NCI-H510A (cell line): Measurements from ENCODE around the gene RPS6KC1.
"Not testable (repeated sequence)": the region's sequence is repeated elsewhere in the genome, so short reads cannot be mapped to it uniquely, and the experiment has no call there.

Experiments
- DNase-seq: peaks from one replicate; lab custom pipeline; 2025; lab: John Stamatoyannopoulos, UW

Gene RPS6KC1, protein sequence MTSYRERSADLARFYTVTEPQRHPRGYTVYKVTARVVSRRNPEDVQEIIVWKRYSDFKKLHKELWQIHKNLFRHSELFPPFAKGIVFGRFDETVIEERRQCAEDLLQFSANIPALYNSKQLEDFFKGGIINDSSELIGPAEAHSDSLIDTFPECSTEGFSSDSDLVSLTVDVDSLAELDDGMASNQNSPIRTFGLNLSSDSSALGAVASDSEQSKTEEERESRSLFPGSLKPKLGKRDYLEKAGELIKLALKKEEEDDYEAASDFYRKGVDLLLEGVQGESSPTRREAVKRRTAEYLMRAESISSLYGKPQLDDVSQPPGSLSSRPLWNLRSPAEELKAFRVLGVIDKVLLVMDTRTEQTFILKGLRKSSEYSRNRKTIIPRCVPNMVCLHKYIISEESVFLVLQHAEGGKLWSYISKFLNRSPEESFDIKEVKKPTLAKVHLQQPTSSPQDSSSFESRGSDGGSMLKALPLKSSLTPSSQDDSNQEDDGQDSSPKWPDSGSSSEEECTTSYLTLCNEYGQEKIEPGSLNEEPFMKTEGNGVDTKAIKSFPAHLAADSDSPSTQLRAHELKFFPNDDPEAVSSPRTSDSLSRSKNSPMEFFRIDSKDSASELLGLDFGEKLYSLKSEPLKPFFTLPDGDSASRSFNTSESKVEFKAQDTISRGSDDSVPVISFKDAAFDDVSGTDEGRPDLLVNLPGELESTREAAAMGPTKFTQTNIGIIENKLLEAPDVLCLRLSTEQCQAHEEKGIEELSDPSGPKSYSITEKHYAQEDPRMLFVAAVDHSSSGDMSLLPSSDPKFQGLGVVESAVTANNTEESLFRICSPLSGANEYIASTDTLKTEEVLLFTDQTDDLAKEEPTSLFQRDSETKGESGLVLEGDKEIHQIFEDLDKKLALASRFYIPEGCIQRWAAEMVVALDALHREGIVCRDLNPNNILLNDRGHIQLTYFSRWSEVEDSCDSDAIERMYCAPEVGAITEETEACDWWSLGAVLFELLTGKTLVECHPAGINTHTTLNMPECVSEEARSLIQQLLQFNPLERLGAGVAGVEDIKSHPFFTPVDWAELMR

DNA sequence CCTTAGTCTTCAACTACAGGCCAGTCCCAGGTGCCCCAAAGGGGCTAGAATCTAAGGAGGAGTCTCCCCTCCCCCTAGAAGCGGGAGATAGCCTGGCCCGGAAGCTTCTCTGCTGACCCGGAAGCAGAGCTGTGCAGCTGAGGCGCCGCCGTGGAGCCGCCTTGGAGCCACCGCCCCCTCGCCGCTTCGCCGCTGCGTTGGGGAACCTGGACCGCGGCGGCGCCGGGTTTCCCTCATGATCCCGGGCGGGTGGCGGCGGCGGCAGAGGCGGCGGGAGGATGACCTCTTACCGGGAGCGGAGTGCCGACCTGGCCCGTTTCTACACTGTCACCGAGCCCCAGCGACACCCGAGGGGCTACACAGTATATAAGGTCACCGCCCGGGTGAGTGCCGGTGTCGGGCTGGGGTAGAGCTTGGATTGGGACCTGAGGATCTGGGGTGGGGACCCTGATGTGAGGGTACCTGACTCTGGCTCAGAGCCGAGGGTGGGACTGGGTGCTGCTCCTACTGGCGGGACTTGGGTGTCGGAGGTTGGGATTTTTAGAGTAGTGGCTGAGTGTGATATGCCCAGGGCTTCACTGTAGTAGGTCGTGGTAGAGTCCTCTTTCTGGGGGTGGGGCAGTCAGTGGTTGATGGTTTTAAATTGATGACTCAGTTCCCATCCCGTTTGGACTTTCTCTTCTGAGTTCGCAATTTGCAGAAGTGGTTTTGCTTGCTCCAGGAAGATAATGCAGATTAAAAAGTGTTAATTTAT is at the start of gene RPS6KC1:
Gene RPS6KC1 (plus strand): TSS at position 115 of the 754 bp plus-strand sequence. CDS start 164 bp downstream, at position 279.
- peak; percentile 80 for DNase-seq

DNA sequence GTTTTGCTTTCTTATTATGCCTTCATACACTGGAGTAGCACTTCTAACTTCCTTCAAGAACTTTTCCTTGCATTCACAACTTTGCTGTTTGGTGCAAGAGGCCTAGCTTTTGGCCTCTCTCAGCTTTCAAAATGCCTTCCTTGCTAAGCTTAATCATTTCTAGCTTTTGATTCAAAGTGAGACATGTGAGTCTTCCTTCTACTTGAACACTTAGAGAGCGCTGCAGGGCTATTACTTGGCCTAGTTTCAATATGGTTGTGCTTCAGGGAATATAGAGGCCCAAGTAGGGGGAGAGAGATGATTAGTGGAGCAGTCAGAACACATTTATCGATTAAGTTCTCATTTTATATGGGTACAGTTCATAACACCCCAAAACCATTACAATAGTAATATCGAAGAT is 47.8 kb upstream of the RPS6KC1 start:
- DNase-seq, result no peak

DNA sequence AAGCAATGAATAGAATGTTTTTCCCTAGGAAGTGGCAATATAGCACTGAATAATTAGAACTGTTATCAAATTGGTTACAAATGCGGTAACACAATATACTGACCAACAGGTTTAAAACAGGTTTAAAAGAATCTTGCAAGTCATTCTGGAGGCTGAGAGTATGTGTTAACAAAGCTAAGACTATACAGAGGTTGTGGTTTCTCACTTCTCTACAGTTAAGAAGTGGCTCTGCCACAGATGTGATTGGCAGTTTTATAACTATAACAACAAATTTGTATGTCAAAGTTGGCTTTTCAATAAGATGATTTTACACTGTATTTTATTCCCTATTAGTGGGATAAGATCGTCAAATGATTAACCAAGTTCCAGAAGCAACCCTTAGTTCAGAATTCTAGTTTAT is 42.5 kb upstream of the RPS6KC1 start:
- DNase-seq, result no peak

DNA sequence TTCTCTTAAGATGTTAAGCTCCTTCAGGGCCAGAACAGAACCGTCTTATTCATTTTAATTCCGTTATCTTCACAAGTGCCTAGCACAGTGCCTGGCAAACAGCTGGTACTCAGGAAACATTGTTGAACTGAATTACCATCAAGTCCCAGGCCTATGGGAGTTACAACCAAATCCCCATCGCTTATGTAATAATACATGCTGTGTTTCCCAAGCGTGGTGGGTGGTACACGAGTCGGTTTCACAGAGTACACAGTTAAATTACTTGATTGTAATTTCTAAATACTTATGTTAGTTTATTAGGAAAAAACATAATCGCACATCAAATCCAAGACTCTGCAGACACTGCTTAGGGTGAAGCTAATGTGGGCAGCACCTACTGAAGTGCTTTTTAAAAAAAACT is 36.4 kb upstream of the RPS6KC1 start:
- DNase-seq, result no peak

DNA sequence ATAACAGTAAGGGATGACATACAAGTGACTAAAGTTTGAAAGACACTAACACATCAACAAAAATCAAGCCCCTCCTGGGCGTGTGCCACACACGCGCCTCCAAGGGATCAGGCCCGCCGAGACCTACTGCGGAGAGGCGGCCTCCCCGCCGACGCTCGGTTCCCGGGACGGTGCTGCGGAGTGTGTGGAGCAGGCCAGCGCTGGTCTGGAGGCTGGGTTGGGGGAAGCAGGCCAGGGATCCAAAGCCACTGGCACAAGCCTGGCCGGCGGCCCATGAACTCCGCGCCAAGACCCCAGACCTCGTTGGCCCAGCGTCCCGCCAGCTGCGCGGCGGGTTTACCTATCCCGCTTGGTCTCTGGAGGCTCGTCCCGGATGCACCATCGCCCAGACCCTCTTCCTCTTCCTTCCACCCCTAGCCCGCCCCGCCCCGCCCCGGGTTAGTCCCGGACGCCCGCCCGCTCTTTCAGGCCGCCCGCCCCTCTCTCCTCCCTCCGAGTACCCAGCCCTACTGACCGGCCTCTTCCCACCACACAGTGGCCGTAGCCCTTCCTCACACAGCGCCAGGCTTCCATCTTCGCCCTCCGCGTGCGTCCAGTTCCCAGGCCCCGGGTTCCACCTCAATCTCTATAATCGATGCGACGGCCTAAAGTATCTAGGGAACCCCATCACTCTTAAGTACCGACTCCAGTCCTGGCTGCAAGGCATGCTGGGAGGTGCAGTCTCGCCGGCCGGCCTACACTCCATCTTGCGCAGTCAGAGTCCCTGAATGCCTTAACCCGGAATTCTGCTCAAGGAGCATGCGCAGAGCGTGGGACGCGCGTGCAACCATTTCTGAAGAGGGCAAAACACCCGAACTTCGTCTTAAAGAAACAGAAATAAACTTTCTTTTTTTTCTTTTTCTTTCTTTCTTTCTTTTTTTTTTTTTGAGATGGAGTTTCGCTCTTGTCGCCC is 35.7 kb upstream of the RPS6KC1 start, which contains the start of gene ANGEL2:
Gene ANGEL2 (minus strand): TSS at position 769 of the 952 bp plus-strand sequence. CDS start 196 bp downstream, at position 573.
- DNase-seq, result peak; percentile 91

DNA sequence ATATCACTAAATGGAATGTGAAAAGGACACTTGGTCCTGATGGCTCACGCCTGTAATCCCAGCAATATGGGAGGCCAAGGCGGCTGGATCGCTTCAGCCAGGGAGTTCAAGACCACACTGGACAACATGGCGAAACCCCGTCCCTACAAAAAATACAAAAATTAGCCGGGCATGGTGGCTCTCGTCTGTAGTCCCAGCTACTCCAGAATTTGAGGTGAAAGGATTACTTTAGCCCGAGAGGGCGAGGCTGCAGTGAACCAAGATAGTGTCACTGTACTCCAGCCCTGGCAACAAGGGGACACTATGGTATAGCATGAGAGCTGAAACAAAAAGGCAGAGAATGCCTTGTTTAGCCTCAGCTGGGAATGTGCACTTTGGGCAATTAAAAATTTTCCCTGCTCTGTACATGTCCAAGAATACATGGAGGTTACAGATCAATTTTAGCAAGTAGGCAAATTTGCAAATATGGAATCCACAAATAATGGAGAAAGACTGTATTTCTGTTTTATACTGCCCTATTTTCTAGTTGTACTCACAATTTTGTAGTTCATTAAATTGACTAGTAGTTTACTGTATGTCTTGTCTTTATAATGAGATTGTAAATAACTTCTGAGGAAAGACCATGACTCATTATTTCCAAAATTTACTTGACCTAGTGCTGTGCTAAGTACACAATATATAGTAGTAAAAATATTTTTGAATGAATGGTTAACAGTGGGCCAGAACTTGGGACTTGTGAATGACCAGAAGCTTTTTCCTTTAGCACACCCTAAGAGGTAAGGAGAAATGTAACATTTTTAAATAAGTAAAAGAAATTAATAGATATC is 33.4 kb upstream of the RPS6KC1 start:
- no peak for DNase-seq

DNA sequence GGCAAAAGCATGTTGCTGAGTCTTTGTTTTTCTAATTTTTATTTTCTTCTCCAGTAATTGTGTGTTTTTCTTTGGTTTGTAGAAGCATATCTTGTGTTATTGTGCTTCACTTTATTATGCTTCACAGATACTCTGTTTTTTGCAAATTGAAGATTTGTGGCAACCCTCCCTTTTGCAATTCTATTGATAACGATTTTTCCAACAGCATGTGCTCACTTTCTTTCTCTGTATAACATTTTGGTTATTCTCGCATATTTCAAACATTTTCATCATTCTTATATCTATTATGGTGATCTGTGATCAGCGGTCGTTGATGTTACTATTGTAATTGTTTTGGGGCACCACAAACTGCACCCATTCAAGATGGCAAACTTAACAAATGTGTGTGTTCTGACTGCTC is 31.6 kb upstream of the RPS6KC1 start:
- DNase-seq, result no peak

DNA sequence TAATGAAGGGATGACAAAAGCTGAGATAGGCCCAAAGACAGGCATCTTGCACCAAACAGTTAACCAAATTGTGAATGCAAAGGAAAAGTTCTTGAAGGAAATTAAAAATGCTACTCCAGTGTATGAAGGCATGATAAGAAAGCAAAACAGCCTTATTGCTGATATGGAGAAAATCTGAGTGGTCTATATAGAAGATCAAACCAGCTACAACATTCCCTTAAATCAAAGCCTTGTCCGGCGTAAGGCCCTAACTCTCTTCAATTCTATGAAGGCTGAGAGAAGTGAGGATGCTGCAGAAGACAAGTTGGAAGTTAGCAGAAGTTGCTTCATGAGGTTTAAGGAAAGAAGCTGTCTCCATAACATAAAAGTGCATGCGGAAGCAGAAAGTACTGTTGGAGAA is 31.0 kb upstream of the RPS6KC1 start:
- DNase-seq, result no peak

DNA sequence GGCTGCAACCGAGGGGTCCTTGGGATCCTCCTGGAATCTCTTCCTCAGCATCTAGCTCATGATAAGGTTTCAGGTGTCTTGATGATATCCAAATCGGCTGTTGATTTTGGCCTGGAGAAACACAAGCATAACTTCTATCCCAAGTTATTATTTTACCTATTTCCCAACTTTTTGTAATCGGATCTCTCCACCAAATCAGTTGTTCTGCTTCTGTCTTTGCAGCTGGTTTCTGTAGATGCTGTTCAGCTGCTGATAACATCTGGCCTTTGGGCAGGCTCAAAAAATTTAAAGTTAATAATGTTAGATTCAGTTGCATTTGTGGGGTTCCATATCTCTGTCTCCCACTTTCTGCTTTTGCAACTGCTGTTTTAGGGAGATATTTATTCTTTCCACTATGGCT is 24.0 kb upstream of the RPS6KC1 start:
- DNase-seq, result not testable (repeated sequence)

DNA sequence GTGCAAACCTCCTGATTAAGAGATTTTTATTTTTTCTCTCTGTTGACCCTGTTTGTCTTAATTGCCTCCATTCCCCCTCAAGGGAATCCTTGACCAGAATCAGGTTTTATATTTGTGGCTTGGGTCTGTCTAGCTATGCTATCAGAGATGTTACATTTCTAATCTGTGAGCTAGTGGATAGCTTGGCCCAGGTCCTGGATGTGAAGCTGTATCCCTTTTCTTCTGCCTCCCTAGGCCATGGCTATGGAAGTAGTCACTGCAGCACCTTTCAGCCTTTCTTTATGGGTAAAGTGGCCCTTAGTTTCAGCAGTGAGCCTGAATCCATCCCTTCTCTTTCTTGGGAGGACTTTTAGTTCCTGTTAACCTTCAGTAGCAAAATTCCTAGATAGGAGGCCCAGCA is 18.4 kb upstream of the RPS6KC1 start:
- no peak for DNase-seq

DNA sequence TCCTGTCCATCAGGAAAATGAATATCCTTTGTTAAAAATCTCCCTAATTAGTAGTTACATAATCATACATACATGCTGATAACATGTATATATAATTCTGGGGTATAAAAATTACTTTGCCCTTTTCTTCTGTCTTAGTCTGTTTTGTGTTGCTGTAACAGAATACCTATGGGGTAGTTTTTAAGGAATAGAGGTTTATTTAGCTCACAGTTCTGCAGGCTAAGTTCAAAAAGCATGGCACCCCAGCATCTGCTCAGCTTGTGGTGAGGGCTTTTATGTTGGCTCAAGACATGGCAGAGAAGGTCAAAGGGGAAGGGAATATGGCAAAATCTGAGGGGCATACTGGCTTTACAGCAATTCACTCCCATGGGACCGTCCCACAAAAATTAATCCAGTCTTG is 16.3 kb upstream of the RPS6KC1 start:
- no peak for DNase-seq

DNA sequence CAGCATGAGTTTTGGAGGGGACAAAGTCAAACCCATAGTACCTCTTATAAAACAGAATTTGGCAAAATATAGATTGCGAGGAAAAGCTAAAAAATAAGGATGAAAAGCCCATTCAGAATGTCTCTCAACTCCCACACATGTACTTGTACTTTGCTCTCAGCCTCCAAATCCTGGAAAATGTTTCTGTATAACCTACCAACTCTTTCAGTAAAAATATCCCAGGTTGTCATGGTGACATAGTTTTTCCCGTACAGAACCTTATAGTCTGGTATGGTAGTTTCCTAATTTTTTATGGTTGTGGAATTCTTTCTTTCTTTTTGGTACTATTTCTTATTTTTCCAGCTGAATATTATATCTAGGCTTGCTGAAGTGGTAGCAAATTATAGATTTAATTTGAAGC is 15.5 kb upstream of the RPS6KC1 start:
- no peak for DNase-seq

DNA sequence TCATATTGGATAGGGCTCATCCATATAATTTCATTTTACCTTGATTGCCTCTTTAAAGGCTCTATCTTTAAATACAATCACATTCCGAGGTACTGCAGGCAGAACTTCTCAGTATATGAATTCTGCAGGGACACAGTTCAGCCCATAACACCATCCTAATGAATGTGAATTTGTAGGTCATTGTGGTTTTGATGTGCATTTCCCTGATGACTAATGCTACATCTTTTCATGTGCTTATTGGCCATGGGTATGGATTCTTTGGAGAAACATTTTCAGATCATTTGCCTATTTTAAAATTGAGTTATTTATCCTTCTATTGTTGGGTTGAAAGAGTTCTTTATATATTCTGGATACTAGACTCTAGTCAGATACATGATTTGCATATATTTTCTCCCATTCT is 9.6 kb upstream of the RPS6KC1 start:
- DNase-seq, result no peak

DNA sequence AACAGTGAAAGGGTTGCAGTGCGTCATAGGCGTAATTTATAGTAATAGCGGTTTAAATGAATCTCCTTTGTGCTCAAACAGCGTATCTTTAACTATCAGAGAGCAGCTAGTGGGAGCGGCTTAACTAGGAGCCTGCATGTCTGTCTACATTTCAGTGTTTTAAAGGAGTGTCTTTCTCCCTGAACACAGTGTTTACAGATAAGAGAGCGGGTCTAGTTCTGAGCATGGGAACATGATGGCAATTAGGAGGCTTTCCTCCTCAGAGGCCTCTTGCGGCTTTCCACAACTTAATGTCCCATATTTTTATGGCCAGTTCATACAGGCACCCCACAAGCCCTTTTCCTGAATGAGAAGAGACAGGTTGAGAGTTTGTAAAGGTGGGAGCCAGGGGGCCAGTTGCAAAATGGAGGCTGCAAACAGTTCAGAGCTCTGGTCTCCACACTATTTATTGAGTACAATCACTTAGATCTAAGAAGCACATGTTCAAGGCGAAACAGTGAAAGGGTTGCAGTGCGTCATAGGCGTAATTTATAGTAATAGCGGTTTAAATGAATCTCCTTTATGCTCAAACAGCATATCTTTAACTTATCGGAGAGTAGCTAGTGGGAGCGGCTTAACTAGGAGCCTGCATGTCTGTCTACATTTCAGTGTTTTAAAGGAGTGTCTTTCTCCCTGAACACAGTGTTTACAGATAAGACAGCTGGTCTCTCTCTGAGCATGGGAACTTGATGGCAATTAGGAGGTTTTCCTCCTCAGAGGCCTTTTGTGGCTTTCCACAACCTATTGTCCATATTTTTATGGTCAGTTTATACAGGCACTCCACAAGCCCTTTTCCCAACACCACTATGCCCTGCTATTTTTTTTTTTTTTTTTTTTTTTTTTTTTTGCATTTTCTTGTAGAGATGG is 5.5 kb upstream of the RPS6KC1 start:
- DNase-seq, result not testable (repeated sequence)

DNA sequence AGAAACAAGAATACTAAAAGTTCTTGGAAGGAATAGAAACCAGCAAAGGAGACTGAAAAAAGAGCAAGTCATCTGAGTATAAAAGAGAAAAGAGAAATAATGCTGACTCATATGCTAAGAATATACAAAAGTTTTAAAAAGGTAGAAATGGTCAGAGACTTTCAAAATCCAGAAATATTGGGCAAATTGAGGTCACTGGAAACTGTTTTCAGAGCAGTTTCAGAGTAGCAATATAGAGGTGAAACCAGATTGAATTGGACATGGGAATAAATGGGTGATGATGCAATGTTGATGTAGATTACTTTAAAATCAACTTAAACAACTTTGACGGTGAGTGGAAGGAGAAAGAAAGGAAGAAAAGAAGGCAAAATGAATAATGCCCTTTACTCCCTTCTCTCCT is 1.8 kb upstream of the RPS6KC1 start:
- no peak for DNase-seq

DNA sequence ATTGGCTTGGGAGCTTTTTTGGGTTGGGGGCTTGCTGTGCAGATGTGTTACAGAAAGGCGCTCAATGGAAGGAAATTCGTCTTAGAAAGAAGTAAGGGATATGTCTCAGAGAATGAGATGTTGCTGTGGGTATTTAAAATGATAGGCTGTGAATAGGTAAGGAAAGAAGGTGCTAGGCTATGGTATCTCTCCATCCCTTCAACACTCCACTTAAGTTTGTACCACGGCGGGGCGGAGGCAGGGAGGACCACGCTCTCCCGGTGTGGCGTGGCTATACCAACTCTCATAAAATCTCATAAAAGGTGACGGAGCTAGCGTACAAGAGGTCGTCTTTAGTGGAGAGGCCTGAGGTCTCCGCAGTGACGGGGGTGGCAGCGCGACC is 305 bp upstream of the RPS6KC1 start:
- DNase-seq, result no peak

DNA sequence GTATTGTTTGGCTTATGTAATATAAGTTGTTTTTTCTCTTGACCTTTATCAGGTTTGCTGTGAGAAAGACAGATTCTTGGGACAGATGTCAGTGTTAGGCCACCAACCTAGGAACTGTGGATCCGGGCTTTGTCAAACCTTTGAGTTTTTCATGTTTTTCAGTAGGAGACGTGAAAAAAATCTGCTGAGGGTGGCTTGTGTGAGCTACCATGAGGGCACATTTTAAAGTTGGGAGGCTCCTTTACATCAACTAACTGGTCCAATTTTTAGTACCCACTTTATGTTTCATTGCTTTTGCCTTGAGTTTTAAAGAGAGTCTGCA is 801 bp downstream of the RPS6KC1 start:
- no peak for DNase-seq

DNA sequence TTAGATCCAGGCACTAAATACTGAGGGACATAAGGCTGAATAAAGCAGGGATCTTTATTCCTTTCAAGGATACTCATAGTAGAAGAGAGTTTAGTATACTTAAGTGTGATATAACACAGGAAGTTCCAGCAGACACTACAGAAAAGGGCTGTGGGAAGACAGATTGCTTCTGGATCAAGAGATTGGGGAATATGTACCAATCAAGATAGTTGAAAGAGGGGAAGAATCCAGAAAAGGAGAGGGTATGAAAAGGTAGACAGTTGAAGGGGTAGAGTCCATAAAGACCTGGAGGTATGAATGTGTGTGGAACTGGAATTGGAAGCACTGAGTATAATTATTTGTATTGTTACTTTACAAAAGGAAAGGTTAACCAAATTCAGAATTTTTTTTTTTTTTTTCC is 2.4 kb downstream of the RPS6KC1 start:
- DNase-seq, result no peak

DNA sequence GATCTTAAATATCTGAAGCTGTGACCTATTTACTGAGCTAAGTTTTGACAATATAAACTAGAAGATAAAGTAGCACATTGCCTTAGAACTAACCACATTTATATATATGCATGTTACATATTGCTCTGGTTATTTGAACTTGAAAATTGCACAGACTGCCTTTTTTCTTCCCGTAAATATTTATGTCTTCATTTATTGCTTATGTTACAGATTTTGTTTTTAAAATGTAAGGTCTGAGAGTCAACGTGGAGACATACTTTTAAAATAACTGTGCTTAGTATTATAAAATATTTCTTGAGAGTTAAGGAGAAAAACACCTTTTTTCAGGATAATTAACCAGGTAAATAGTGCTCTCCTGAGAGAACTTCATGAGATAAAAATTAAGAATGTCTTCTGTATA is 3.1 kb downstream of the RPS6KC1 start:
- no peak for DNase-seq
